Pancreas (tissue), 10 donors: ENCODE measurements around the gene GLT6D1. TPM values are rescaled to one million over a fixed set of nuclear protein-coding genes. Genes with fewer than 3 reads are reported as not detected.

Experiments
- ATAC-seq, 4 donors: fragments of 200-7000 bp; cut with Tn5 transposase; one replicate each; pipeline versions ENCODE4 v1.8.0 to v1.9.1; 2020; ENCODE audit warnings: mild to moderate bottlenecking in 4 of 4, moderate library complexity in 4 of 4
- DNase-seq, 6 donors: peaks; one replicate each; pipeline ENCODE4 v3.0.0-alpha.2; 2020
- FAIRE-seq: peaks from 2 replicates; lab custom pipeline; 2012; peaks lifted over from hg19 to GRCh38; lab: Jason Lieb, UNC
- H3K27ac ChIP-seq, 4 donors: fragments of 200-600 bp; sonication (generic); 1 replicate in 3 of 4; 2 replicates in 1 of 4; pipeline versions ENCODE4 v1.5.0 to v1.8.0; 2020
- H3K27me3 ChIP-seq, 4 donors: fragments of 200-600 bp; one replicate each; pipeline ENCODE4 v1.8.0; 2021
- H3K36me3 ChIP-seq, 3 donors: fragments of 200-600 bp; sonication (generic) in 1 of 3; one replicate each; pipeline versions ENCODE4 v1.5.0 to v1.8.0; 2020 to 2021
- H3K4me1 ChIP-seq, 3 donors: fragments of 200-600 bp; one replicate each; pipeline ENCODE4 v1.8.0; 2021
- H3K4me3 ChIP-seq, 4 donors: fragments of 200-600 bp; sonication (generic) in 2 of 4; one replicate each; pipeline versions ENCODE4 v1.5.0 to v1.8.0; 2020 to 2021
- H3K9me3 ChIP-seq, 4 donors: fragments of 200-600 bp; one replicate each; pipeline ENCODE4 v1.8.0; 2021
- WGBS, 2 donors: extraction: QIAGEN DNeasy Blood & Tissue Kit; methylation state at CpG; one replicate each; pipeline ENCODE4 v1.1.7; 2013; 5-methylcytosine and 5-hydroxymethylcytosine counted together
- intact Hi-C, 3 donors: fragments of 100-400 bp; cut with DNase I; formaldehyde crosslinking; loops; one replicate each; pipeline versions ENCODE4 v1.11.1 to v1.14.2; 2022
- polyA plus RNA-seq, 2 donors: library from polyadenylated mRNA; stranded (reverse); fragments of 200-250 nt; gene quantifications; one replicate each; pipeline ENCODE4 v1.2.3, GENCODE V29; 2013
- total RNA-seq, 6 donors: library from RNA; stranded (reverse); fragmentation: NEBNext Ultra II Directional in 4 of 6; extraction: Animal tissue kit (Norgen Biotek cat#: 25700) in 4 of 6; gene quantifications; one replicate each; pipeline versions ENCODE4 v1.2.1 to v1.2.4, GENCODE V29; 2021 to 2023
- TF ChIP-seq, protein P1 (sequence below), 4 donors: fragments of 200-600 bp; sonication (generic) in 3 of 4; IDR thresholded peaks; one replicate each; pipeline versions ENCODE4 v1.5.0 to v1.8.0; 2021; ENCODE audit warnings: antibody characterized with exemption in 4 of 4
- donor health status: healthy with polysubstance abuse.
- donor health status: DM: no; HTN: no; CAD: no; lungs with moderate emphysema.
- donor health status: DM: no; HTN: no; CAD: no.
- donor health status: control.
- donor health status: control.
- donor health status: Bipolar disorder and iron deficiency.
- donor health status: DM: yes; HTN: yes; CAD: no.
- donor health status: DM: no; HTN: no; CAD: no.
- donor health status: DM: no; HTN: no; CAD: no.
- donor health status: DM: yes; HTN: yes; CAD: no.

GLT6D1 gene
- total and polyA plus RNA-seq, 8 donors: 0.07 TPM; not detected in 7

DNA sequence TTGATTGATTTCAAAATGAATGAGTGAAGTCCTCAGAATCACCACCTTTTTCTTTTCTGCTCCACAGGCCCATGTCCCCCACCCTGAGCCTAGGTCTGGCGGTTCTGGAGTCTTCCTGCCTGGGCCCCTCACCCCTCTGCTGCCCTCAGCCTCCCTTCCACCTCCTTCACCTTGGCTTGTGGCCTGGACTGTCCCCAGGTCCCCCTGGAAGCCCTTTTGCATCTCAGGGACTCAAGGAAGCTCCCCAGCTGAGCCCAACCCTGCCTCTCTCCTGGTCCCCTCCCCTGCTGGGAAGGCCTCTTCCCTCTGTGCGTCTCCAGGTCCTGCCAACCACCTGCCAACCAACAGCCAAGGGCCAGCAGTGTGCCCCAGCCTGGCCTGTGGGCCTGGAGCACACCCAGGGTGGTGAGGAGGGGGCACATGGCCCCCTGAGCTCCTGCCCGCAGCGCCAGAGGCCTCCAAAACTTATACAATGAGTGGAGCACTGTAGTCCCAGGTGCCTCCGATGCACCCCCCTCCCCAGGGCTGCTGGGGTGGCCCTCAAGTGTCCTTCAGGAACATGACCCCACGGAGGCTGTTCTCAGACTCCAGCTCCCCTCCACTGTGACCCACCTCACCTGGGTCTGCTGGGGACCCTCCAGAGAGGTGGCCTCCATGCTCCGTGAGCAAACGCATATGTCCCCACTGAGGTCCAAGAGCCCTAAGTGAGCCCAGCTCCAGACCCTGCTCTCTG, 20.3 kb downstream of the GLT6D1 start:
- 63 to 78% methylated on average over 8 of the region's 8 CpGs for WGBS, 2 donors
- FAIRE-seq: no peak
- Histone ChIP-seq H3K4me1 (no peaks in the 10 kb centered on the region), H3K36me3 (no peaks in the 10 kb centered on the region), H3K4me3 (no peak overlapping the region), H3K27ac (no peak overlapping the region), H3K9me3 (no peaks in the 10 kb centered on the region), H3K27me3 (no peaks in the 10 kb centered on the region)
- ATAC-seq: no peak
- TF ChIP-seq, protein P1, sequence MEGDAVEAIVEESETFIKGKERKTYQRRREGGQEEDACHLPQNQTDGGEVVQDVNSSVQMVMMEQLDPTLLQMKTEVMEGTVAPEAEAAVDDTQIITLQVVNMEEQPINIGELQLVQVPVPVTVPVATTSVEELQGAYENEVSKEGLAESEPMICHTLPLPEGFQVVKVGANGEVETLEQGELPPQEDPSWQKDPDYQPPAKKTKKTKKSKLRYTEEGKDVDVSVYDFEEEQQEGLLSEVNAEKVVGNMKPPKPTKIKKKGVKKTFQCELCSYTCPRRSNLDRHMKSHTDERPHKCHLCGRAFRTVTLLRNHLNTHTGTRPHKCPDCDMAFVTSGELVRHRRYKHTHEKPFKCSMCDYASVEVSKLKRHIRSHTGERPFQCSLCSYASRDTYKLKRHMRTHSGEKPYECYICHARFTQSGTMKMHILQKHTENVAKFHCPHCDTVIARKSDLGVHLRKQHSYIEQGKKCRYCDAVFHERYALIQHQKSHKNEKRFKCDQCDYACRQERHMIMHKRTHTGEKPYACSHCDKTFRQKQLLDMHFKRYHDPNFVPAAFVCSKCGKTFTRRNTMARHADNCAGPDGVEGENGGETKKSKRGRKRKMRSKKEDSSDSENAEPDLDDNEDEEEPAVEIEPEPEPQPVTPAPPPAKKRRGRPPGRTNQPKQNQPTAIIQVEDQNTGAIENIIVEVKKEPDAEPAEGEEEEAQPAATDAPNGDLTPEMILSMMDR (IDR thresholded peaks at IDR 0.05): no peak
- intact Hi-C loops: loop anchor here in 1 of 3 donors (10.0 kb wide), 1 partner anchor 64 kb away; no protein-coding TSS in a partner anchor
- no peak for DNase-seq

DNA sequence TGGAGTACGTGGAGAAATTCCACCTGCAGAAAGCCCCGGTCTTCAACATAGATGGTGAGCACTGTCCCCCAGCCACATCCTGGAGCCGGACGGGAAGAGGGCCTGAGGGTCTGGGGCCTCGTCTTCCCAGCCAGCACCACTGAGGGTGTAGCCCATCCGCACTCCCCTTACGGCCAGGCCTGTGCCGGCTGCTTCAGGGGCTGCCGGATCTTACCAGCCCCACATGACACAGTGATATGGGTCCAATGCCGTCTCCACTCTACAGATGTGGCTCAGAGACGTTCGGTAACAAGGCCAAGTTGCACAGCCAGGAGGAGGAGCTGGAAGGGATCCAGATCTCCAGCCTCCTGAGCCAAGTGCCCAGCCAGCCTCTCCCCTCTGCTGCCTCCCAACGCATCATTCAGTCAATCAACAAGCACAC, 21.3 kb downstream of the GLT6D1 start:
- ATAC-seq (no peak), DNase-seq (no peak), FAIRE-seq (no peak)
- 66 to 82% methylated on average over 13 of the region's 13 CpGs for WGBS, 2 donors
- intact Hi-C loops: loop anchor here in 1 of 3 donors (10.0 kb wide), 1 partner anchor 63 kb away; no protein-coding TSS in a partner anchor
- Histone ChIP-seq H3K27ac (no peak overlapping the region), H3K9me3 (no peaks in the 10 kb centered on the region), H3K4me3 (no peak overlapping the region), H3K27me3 (no peaks in the 10 kb centered on the region), H3K4me1 (no peaks in the 10 kb centered on the region), H3K36me3 (no peaks in the 10 kb centered on the region)
- TF ChIP-seq, protein P1 (IDR thresholded peaks at IDR 0.05): no peak

- intact Hi-C loops: loop anchor here in 1 of 3 donors (10.0 kb wide), 1 partner anchor 63 kb away; no protein-coding TSS in a partner anchor
These were observed 21.8 kb downstream of the GLT6D1 start for GRCh38 chr9:135617538-135617900.

DNA sequence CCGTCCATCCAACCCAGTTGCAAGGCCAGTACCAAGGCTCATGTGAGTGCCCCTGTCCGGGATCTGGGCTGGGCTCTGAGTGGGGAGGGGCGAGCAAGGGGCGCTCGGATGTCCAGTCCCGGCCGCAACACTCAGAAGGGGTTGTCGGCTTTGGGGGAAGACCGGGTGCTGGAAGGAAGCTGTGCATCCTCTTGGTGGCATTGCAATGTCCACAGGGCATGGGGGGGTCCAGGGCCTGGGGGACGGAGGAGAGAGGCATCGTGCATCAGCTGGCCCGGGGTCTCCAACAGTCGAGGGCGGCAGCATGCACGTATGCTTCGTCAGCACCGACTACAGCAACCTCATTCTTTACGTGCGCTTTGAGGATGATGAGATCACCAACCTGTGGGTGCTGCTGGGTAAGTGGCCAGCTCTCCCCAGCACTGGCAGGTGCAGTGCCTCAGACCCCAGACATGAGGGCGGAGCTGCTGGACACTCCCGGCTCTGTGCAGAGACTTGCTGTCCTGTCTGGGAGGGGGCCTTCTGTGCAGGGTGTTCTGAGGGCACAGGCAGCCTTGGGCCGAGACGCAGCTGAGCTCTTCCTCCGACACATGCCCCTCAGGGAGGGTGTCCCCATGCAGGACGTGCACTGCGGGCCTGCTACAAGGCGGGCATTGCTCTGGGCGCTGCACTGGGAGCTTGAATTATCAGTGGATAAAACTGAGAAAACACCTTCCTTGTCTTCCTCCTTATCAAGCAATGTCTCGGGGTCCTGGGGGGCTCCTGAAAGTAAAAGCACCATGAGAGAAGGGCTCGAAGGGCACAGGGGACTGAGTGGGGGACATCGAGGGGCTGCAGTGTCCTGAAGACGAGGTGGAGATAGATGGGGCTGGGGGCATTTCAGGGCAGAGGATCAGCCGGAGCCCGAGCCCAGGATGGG, 22.5 kb downstream of the GLT6D1 start:
- Histone ChIP-seq H3K27ac (no peak overlapping the region), H3K36me3 (no peaks in the 10 kb centered on the region), H3K4me1 (no peaks in the 10 kb centered on the region), H3K9me3 (no peaks in the 10 kb centered on the region), H3K4me3 (no peak overlapping the region), H3K27me3 (no peaks in the 10 kb centered on the region)
- no peak for ATAC-seq
- DNase-seq: peak in 1 of 6 donors; percentile 38
- intact Hi-C loops: loop anchor here in 1 of 3 donors (10.0 kb wide), 1 partner anchor 62 kb away; no protein-coding TSS in a partner anchor
- 56 to 65% methylated on average over 34 of the region's 34 CpGs for WGBS, 2 donors
- no peak for FAIRE-seq
- TF ChIP-seq, protein P1 (IDR thresholded peaks at IDR 0.05): no peak

More at GRCh38 chr9:135617538-135617900, 21.8 kb downstream of the GLT6D1 start:
- no peaks in the 10 kb centered on the region for H3K4me1 ChIP-seq
- no peaks in the 10 kb centered on the region for H3K9me3 ChIP-seq
- DNase-seq (peak in 1 of 6 donors; percentile 40), ATAC-seq (no peak), FAIRE-seq (no peak)
- no peak overlapping the region for H3K4me3 ChIP-seq
- TF ChIP-seq, protein P1 (IDR thresholded peaks at IDR 0.05): no peak
- WGBS, 2 donors: 55 to 77% methylated on average over 13 of the region's 13 CpGs
- H3K36me3 ChIP-seq: no peaks in the 10 kb centered on the region
- no peaks in the 10 kb centered on the region for H3K27me3 ChIP-seq
- H3K27ac ChIP-seq: no peak overlapping the region
